HEK293 (cell line): Measurements from ENCODE around the gene METTL23.

Experiments used
- GLI2 ChIP-seq: fragments of 450-650 bp; formaldehyde crosslinking; IDR thresholded peaks from 2 replicates; pipeline ENCODE4; 2017; ENCODE audit warnings: missing biosample characterization, missing genetic modification characterization, low read depth, borderline replicate concordance
- KLF8 ChIP-seq: fragments of 450-650 bp; formaldehyde crosslinking; IDR thresholded peaks from 2 replicates; pipeline ENCODE4 v1.5.1; 2016; ENCODE audit warnings: missing biosample characterization, missing genetic modification characterization
- MZF1 ChIP-seq: fragments of 450-650 bp; formaldehyde crosslinking; IDR thresholded peaks from 2 replicates; pipeline ENCODE4 v1.5.1; 2017; ENCODE audit warnings: missing biosample characterization, missing genetic modification characterization, borderline replicate concordance
- PRDM6 ChIP-seq: fragments of 450-650 bp; formaldehyde crosslinking; IDR thresholded peaks from 2 replicates; pipeline ENCODE4 v1.5.1; 2017; ENCODE audit warnings: missing biosample characterization, missing genetic modification characterization
- TSHZ1 ChIP-seq: fragments of 450-650 bp; formaldehyde crosslinking; IDR thresholded peaks from 2 replicates; pipeline ENCODE4 v1.5.1; 2016; ENCODE audit warnings: missing biosample characterization, missing genetic modification characterization, borderline replicate concordance
- ZBTB48 ChIP-seq: fragments of 450-650 bp; formaldehyde crosslinking; IDR thresholded peaks from 2 replicates; pipeline ENCODE4 v1.5.1; 2016; ENCODE audit warnings: missing biosample characterization, missing genetic modification characterization
- ZNF148 ChIP-seq: fragments of 450-650 bp; formaldehyde crosslinking; IDR thresholded peaks from 2 replicates; pipeline ENCODE4 v1.5.0; 2017; ENCODE audit warnings: missing biosample characterization, missing genetic modification characterization, borderline replicate concordance
- ZNF214 ChIP-seq: fragments of 450-650 bp; formaldehyde crosslinking; IDR thresholded peaks from 2 replicates; pipeline ENCODE4 v1.5.1; 2017; ENCODE audit warnings: missing biosample characterization, mild to moderate bottlenecking, missing genetic modification characterization, borderline replicate concordance
- ZNF26 ChIP-seq: fragments of 450-650 bp; formaldehyde crosslinking; IDR thresholded peaks from 2 replicates; pipeline ENCODE4 v1.5.1; 2016; ENCODE audit warnings: missing biosample characterization, missing genetic modification characterization
- ZNF280C ChIP-seq: fragments of 450-650 bp; formaldehyde crosslinking; IDR thresholded peaks from 2 replicates; pipeline ENCODE4 v1.5.1; 2016; ENCODE audit warnings: missing biosample characterization, missing genetic modification characterization
- ZNF280D ChIP-seq: fragments of 450-650 bp; formaldehyde crosslinking; IDR thresholded peaks from 2 replicates; pipeline ENCODE4 v1.5.1; 2016; ENCODE audit warnings: missing biosample characterization, missing genetic modification characterization
- ZNF37A ChIP-seq: fragments of 450-650 bp; IDR thresholded peaks from 2 replicates; pipeline ENCODE4 v1.5.1; 2018; ENCODE audit warnings: missing biosample characterization, missing genetic modification characterization
- ZNF473 ChIP-seq: fragments of 450-650 bp; formaldehyde crosslinking; IDR thresholded peaks from 2 replicates; pipeline ENCODE4 v1.5.1; 2017; ENCODE audit warnings: missing biosample characterization, missing genetic modification characterization
- ZNF510 ChIP-seq: fragments of 450-650 bp; formaldehyde crosslinking; IDR thresholded peaks from 2 replicates; pipeline ENCODE4 v1.5.1; 2018; ENCODE audit warnings: mild to moderate bottlenecking, missing genetic modification characterization, missing biosample characterization; ENCODE audit not compliant: insufficient replicate concordance
- ZNF600 ChIP-seq: fragments of 450-650 bp; formaldehyde crosslinking; IDR thresholded peaks from 2 replicates; pipeline ENCODE4 v1.5.1; 2016; ENCODE audit warnings: missing biosample characterization, missing genetic modification characterization
- ZNF639 ChIP-seq: fragments of 450-650 bp; formaldehyde crosslinking; IDR thresholded peaks from 2 replicates; pipeline ENCODE4 v1.5.1; 2016; ENCODE audit warnings: missing biosample characterization, missing genetic modification characterization
- ZNF677 ChIP-seq: fragments of 450-650 bp; IDR thresholded peaks from 2 replicates; pipeline ENCODE4 v1.5.0; 2018; ENCODE audit warnings: missing biosample characterization, mild to moderate bottlenecking, missing genetic modification characterization, moderate library complexity
- ZNF776 ChIP-seq: fragments of 450-650 bp; formaldehyde crosslinking; IDR thresholded peaks from 2 replicates; pipeline ENCODE4 v1.5.0; 2017; ENCODE audit warnings: missing biosample characterization, missing genetic modification characterization, borderline replicate concordance
- TF ChIP-seq, protein P1 (sequence below): fragments of 450-650 bp; formaldehyde crosslinking; IDR thresholded peaks from 2 replicates; pipeline ENCODE4 v1.5.1; 2016; ENCODE audit warnings: missing biosample characterization, missing genetic modification characterization

METTL23 gene

GRCh38 chr17:76726776-76727718 lies at the start of gene METTL23 (continued):
- no peak for TF ChIP-seq TSHZ1 (tag by site-specific recombination)
- TF ChIP-seq ZNF280D (tag by site-specific recombination), result no peak
- no peak for TF ChIP-seq ZNF280C (tag by site-specific recombination)
- TF ChIP-seq ZNF214 (tag by site-specific recombination), result no peak
- no peak for TF ChIP-seq ZNF510 (tag by site-specific recombination)
- no peak for TF ChIP-seq MZF1 (tag by site-specific recombination)
- peak; percentile 68; the same call in 1 of the 2 replicates for TF ChIP-seq KLF8
- TF ChIP-seq ZNF148 (tag by site-specific recombination), result no peak
- peak; percentile 22 for TF ChIP-seq ZNF600 (tag by site-specific recombination)
- TF ChIP-seq ZNF639, result no peak
- TF ChIP-seq ZBTB48, result peak; percentile 60
- no peak for TF ChIP-seq ZNF26 (tag by site-specific recombination)
- TF ChIP-seq PRDM6 (tag by site-specific recombination), result no peak
- no peak for TF ChIP-seq ZNF776 (tag by site-specific recombination)
- TF ChIP-seq ZNF473 (tag by site-specific recombination), result no peak
- TF ChIP-seq ZNF37A, result no peak
- TF ChIP-seq ZNF677, result no peak
- no peak for TF ChIP-seq GLI2 (tag by site-specific recombination)
- TF ChIP-seq, protein P1, sequence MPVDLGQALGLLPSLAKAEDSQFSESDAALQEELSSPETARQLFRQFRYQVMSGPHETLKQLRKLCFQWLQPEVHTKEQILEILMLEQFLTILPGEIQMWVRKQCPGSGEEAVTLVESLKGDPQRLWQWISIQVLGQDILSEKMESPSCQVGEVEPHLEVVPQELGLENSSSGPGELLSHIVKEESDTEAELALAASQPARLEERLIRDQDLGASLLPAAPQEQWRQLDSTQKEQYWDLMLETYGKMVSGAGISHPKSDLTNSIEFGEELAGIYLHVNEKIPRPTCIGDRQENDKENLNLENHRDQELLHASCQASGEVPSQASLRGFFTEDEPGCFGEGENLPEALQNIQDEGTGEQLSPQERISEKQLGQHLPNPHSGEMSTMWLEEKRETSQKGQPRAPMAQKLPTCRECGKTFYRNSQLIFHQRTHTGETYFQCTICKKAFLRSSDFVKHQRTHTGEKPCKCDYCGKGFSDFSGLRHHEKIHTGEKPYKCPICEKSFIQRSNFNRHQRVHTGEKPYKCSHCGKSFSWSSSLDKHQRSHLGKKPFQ, result no peak
